NCI-H1092 treated with DMSO at 0.1 percent for 48 hours (cell line): ENCODE data around the gene BATF.

Experiments used
- DNase-seq: peaks from one replicate; lab custom pipeline; 2025; lab: John Stamatoyannopoulos, UW

The BATF gene

DNA sequence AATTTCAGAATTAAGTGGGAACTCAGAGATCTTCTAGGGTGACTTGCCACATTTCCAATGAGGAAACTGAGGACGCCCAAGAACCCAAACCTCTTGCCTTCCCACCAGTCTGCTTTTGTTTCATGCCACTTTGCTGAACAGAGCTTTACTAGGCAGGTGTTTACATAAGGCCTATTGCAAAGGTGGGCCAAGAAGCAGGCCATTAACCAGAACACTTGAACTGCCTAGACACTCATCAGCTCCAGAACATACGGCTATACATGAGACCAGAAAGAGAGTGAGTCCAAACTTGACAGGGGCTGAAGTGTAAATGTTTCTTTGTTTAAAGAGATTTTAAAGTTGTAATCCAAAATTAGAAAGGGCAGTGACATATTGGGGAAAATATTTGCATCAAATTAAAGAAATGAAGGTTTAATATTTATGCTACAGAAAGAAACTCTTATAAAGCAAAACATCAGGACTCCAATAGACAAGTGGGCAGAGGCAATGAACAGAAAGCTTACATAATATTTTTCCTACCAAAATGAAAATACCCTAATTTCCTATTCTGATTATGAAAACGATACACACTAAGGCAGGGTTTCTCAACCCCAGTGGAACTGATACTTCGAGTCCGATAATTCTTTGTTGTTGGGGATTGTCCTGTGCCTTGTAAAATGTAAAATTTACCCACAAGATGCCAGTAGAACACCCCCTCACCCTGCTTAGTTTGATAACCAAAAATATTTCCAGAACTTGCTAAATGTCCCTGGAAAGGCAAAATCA lies 11.7 kb downstream of the BATF start:
- no peak for DNase-seq

DNA sequence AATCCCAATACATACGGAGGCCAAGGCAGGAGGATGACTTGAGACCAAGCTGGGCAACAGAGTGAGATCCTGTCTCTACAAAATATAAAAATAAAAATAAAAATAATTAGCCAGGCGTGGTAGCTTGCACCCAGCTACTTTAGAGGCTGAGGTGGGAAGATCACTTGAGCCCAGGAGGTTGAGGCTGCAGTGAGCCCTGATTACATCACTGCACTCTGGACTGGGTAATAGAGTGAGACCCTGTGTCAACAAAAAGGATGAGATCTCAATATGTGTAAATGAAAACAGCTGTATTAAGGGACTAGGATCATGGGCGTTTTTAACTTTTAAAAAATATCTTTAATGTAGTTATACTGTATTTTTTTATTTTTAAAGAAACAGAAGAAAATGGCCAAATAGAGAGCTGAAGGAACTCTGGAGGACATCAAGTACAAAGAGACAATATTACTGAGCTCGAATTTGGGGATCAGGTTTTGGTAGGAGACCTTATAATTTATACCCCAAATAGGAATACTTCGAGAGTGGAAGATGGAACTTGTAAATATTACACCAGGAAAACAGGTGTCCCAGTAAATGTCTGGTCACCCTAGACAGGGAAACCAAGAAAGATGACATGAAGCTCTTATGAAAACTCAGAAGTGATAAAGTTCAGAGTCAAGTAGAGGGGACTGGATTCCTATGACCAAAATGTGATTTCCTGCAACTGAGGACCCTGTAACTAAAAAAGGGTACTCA lies 13.1 kb downstream of the BATF start:
- DNase-seq = no peak

DNA sequence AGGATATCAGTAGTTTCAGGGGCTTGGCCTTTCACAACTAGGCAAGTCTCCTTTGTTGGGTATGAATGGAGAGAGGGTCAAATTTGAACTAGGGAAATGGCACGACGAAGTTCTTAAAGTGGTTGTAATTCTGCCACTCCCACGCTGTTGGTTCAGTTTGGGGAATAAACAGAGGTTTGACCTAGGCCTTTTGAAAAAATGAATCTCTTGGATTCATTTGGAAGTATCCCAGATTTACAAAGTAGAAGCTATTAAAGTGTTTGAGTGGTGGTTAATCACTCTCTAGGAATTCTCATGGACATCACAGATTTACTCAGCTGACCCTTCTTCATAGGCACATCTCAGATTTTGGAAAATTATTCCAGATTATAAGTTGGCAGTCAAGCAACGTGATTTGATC lies 14.8 kb downstream of the BATF start:
- no peak for DNase-seq

DNA sequence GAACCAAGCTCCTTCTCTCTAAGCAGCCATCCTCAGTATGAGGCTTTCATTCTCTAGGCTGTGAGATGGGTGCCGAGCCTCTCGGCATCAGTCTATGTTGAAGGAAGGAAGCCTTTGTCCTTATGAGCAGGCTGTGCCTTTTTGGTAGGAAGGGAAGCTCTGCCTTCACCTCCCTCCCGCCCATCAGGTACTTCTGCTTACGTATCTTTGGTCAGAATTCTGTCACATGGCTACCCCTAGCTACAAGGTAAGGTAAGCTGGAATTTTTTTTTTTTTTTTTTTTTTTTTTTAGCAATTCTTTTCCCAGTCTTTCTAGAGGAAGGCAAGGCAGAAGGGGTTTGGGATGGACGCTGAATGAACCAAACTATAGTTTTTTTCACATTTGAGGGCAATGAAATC lies 16.9 kb downstream of the BATF start:
- DNase-seq = no peak

DNA sequence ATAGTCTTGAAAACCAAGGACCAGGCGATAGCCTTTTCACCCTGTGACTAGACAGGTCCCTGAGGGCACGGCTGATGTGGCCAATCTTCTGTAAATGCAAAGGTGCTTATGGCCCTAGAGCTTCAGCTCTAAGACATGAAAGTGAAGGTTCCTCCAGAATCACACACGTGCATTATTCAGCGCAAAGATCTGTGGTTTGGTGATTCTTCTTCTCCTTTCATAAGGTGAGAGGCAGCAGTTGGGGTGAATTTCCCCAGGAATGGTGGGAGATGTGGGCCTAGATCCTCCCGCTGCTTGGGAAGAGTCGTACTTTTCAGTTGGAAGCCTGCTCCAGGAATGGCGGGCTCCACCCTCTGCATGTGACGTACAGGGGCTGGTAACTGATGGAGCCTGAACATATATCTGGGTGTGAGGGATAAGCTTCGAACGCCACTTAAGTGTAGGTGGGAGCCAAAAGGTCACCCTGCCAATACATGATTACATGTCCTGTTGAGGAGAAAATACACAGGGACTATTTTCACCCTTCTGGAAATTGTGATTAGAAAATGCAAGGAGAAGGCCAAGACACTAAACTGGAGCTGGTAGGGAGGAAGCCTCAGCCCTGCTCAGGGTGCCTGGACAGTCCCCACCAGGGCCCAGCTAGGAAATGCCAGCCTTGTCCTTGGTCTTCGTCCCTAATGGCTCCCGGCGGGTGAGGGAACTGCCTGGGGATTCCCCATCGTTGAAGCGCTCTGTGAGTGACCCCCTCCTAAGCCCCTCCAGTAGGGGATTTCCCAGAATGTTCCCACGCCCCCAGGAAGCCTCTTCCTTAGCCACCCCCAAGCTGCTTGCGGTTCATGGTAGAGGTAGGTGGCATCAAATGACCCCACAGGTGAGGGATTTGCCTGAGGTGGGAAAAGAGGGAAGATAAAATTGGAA lies 17.6 kb downstream of the BATF start:
- DNase-seq = no peak

DNA sequence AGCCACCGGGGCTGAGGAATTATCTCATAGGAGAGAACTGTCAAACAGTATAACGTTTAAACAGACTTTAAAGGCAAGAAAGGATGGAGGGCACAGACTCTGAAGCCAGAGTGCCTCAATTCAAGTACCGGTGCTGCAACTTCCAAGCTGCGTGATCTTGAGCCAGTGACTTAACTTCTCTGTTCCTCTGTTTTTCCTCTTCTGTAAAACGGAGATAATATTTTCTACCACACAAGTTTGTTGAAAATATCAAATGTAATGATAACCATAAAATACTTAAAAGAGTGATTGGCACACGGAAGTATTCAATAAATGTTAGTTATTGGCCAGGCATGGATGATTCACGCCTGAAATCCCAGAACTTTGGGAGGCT lies 18.2 kb downstream of the BATF start:
- DNase-seq = no peak

DNA sequence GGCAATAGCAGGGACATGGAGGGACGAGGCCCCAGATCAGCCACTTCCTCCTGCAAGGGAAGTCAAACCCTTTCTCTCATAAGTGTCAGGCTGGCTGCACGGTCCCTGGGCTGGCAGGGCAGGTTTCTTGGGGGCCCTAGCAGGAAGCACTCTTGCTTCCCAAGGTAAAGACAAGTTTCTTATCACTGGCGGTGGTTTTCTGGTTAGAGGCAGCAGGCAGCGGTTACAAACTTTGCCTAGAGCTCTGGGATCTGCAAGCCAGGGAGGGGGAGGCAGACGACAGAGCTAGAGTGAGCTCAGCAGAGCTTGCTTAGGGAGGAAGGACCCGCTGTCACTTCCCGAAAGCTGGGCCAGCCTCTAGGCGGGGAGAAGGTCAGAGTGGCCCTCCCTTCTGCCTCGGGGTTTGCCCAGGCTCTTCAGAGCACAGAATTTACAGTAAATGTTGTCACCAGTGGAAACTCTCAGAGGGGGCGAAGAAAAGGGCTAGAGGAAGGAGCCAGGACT lies 20.4 kb downstream of the BATF start:
- DNase-seq = no peak

DNA sequence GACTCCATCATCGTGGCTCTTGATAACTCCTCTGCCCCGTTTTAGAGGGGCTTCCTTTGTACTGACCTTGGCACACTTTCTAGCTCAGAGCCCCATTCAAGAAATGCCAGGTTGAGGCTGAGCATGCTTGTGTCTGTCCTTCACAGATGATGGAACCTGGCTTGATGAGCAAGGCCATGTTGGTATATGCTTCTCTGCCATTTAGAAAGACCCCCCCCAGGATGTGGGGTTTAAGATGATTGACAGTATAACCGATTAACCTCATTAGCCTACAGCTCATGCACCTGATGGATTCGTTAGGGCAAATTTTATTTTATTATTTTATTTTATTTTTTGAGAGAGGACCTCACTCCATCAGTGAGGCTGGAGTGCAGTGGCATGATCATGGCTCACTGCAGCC lies 21.0 kb downstream of the BATF start:
- no peak for DNase-seq

DNA sequence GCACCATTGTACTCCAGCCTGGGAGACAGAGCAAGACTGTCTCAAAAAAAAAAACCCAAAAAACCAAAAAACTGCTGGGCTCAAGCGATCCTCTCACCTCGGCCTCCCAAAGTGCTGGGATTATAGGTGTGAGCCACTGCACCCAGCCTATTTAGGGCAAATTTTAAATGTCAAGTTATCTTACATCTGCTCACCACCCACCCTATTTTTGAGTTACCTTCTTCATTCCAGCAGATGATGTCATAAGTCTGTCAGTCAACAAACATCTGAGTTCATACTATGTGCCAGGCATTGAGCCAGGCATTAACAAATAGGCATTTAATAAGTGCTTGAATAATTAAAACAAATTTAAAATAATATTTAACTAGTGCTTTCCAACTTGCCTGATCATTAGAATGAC lies 21.5 kb downstream of the BATF start:
- DNase-seq = no peak

DNA sequence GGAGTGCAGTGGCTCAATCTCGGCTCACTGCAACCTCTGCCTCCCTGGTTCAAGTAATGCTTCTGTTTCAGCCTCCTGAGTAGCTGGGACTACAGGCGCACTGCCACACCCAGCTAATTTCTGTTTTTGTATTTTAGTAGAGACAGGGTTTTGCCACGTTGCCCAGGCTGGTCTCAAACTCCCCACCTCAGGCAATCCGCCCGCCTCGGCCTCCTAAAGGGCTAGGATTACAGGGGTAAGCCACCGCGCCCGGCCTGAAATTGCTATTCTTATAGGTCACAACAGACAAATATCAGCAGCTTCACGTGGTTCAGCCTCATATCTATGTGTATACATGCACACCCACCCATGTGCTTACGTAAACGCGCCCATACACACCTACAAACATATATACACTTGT lies 23.6 kb downstream of the BATF start:
- DNase-seq = no peak

DNA sequence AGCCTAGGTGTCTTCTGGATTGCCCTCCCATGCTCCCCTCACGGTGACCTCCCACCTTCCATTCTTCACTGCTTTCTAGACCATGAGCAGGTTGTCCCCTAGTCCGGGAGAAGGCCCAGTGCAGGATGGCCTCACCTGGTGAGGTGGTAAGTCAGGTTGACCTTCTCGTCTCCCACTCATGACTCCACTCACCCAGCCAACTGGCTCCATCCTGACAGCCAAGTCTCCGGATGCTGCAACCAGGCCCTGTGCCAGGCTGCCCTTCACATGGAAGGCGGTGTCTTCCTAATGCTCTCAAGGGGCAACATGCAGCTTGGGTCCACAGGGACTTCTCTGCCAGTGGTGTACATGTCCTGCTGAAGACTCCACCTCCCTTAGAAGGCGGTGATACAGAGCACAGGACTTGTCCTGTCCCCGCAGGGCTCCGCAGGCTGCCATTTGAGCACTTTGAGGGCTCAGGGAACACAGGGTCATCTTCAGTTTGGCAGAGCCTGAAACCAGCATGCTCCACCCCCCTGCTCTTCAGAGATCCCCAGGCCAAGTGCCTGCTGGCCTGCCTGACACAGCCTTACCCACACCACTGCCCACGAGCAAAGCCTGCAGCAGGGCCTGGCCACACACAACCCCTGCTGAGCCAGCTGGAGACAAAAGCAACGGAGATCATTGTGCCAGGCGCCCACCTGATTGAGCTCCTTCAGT lies 25.4 kb downstream of the BATF start:
- no peak for DNase-seq

DNA sequence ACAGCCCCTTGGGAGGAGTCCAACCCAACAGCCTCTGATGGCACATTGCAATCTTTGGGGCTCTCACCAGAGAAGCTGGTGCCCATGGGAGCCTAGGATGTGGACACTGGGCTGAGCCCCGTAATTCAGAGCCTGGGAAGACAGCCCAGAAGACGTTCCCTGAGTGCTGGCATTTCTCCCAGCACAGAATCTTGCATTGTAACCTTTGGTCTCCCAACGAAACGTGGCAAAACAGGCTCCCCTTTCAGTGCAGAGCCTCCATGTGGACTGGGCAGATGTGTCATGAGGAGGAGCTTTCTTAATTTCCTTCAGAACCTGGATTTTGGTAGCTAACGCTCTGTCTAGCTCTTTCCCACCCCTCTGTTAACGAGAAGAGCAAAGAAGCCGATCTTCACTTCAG lies 26.3 kb downstream of the BATF start:
- DNase-seq = no peak

DNA sequence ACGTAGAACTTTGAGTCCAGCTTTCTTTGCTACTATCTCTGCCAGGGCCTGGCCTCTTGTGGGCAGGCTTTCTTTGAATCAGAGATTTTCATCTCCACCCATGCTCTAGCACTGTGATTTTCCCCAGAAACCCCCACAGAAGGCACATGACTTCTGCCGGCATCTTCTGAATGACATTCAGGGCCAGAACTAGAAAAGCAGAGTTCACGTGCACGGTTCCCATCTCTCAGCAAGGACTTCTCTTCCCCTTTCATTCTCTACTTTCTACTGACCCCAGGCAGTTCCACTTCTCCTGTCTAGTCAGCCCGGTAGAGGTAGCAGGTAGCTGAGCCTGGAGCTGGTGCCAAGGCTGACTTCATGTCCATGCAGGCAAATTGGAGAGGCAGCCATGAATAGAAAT lies 26.9 kb downstream of the BATF start:
- DNase-seq = no peak

DNA sequence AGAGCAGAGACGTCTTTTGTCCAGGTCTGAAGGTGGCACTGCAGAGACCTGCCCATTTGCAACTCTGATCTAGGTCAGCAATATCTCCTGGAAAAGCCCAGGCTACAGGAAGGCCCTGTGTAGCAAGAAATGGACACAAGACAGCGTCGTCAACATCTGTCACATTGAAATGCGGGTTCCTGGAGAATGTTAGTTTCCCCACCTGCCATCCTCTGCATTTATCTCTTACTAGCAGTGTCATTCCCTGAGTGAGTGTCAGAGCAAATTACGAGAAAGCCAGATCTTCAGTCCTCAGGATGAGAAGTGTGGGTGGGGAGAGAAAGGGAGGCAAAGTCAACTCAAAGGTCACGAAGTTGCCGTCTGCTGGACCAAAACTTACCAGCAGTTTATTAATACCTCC lies 28.8 kb downstream of the BATF start:
- DNase-seq = no peak

DNA sequence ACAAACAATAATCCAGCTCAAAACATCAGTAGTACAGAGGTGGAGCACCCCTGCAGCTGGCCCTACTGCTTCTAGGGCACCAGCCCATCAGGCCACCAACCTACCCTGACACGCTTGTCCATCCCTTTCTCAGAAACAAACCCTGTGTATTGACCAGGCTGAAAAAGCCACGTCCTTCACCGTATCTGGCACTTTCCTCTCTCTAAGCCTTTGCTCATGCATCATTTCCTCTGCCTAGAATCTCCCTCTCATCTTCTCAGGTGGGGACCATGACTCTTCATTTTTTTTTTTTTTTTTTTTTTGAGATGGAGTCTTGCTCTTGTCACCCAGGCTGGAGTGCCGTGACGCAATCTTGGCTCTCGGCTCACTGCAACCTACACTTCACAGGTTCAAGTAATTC lies 30.9 kb downstream of the BATF start:
- DNase-seq = no peak

DNA sequence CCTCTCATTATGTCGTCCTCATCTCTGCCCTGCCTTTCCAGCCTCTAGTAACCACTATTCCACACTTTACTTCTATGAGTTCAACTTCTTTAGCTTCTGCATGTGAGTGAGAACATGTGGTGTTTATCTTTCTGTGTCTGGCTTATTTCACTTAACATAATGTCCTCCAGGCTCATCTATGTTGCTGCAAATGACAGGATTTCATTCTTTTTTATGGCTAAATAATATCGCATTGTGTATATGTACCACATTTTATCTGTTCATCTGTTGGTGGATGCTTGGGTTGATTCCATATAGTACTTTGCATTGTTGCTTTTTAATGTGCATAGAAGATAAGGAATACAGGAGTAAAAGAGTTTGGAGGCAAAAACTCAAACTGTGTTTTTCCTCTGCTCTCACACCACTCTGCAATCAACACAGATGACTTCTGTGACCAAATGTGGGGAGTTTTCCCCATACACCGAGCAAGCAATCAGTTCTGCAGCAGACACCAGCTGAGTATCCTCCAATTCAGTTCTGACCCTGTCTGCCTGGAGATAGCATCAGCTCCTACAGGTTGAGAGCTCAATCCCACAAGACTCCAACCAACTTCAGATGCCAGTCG lies 31.6 kb downstream of the BATF start:
- DNase-seq = no peak

DNA sequence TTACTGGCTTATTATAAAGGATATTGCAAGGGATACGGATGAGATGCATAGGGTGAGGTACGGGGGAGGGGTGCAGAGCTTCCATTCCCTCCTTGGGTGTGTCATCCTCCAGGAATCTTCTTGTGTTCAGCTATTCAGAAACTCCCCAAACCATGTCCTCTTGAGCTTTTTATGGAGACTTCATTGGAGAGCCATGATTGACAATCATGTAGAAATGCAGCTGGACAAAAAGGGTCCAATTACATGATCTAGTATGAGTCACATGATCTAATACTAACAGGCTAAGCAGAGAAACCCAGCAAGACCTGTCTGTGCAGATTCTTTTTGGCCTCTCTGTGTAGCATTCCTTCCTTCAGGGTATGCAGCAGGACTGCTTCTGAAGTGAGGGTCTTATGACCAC lies 32.2 kb downstream of the BATF start:
- DNase-seq = no peak

DNA sequence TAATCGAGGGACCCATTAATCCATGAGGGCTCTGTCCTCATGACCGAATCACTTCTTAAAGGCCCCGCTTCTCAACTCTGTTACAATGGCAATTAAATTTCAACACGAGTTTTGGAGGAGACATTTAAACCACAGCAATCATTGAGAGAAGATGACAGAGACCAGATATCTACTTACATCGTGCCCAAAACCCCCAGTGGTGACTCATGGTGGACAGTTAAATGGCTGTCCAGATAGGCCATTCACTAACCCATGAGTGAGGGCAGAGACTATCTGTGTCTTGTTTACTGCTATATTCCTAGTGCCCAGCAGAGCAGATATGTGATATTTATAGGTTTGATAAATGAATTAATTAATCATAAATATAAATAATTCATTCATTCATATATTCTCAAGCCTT lies 36.2 kb downstream of the BATF start:
- no peak for DNase-seq

DNA sequence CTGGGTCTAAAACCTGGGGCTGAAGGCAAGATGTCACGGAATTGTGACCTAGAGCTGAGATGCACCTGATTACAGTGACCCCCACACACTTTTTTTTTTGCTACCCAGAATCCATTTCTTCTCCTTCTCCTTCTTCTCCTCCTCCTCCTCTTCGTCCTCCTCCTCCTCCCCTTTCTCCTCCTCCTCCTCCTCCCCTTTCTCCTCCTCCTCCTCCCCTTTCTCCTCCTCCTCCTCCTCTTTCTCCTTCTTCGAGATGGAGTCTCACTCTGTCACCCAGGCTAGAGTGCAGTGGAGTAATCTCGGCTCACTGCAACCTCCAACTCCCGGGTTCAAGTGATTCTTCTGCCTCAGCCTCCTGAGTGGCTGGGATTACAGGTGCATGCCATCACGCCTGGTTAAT lies 36.8 kb downstream of the BATF start:
- DNase-seq = no peak

DNA sequence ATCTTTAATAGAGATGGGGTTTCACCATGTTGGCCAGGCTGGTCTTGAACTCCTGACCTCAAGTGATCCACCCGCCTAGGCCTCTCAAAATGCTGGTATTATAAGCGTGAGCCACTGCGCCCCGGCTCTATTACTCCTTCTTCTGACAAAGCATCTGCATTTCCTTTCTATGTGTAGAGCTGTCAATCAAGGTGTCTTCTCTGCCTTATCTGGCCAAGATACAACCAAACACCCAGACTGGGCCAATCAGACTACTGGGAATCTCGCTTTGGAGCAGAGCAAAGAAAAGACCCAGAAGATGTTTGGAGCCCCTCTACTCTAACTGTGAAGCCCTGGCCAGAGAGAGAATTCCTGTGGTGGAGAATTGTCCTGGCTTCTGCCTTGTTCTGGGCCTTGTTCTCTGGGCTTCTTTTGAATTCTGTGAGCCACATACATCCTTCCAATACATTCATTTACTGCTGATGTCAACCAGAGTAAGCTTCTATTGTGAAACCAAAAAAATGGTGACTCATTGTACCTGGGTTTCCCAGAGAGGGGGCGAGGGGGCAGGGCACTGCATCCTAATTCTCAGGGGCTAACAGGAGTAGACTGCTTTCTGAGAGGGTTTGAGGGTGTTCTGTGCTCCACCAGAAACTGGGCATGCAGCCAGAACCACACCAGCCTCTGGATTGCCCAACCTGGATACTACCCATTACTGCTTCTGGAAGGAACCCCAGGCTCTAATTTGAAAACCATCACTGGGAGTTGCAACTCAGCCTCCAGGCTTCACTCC lies 37.4 kb downstream of the BATF start:
- peak; percentile 5 for DNase-seq

DNA sequence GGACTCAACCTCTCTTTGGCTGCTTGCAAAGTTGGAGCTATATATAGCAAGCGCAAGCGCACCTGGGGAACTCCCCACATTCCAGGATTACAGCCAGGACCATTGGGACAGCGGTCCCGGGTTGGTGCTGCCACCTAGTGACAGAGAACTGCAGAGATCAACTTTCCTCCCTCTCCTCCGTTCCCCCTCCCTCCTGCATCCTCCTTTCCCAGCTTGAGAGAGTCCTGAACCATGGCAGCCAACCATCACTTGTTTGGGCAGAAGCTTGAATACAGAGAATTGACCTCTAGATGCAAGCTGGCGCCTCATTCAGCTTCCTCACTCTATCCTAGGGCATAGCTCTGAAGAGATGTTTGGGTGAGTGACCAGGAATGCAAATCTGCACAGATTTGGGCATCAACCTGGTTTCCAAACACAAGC lies 38.8 kb downstream of the BATF start:
- peak; percentile 62 for DNase-seq
